ENCODE data around the gene CTSE. TPM values are rescaled to one million over a fixed set of nuclear protein-coding genes. Genes with fewer than 3 reads are reported as not detected.

CTSE gene
- total and polyA plus RNA-seq, 8 donors: 6.7 to 966 (median 138) TPM

DNA sequence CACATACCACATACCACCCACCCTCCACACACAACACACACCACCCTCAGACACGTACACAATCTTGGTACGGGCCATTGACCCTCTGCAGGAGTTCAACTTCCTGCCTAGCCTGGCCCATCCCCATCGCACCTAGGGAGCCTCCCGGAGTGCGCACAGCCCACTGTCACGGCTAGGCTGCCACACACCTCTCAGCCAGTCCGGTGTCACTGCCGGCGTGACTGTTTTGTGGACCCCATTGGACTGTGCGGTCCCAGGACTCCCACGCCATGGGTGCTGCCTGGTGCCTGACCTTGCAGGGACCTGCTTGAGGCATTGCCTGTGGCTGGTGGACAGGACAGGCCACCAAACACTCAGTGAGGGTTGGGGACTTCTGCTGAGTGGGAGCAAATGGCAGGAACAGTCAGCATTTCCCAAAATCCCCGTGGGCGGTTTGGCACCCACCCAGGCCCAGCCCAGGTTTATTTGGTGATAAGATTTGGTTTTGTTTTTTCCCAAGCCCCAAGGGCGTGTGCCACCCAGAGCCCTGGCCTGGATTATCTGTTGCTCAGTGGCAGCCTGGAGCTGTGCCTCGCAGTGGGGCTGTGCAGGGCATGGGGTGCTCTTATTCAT, 48.2 kb downstream of the CTSE start:
- TF ChIP-seq POLR2AphosphoS5 (IDR thresholded peaks at IDR 0.05) (peak in 1 of 3 donors; percentile 29), CTCF (IDR thresholded peaks at IDR 0.05) (no peak)
- H3K27me3 ChIP-seq: no peaks in the 10 kb centered on the region
- intact Hi-C loops (cut with DNase I; ENCODE audit: low total_unique reads): loop anchor here (5.0 to 10.0 kb wide), 2 partner anchors 58 to 181 kb away; no protein-coding TSS in a partner anchor
- no peak overlapping the region for H3K4me3 ChIP-seq
- no peak overlapping the region for H3K27ac ChIP-seq
- peak in 1 of 2 donors; percentile 53 for DNase-seq
- H3K9me3 ChIP-seq: no peaks in the 10 kb centered on the region
- H3K4me1 ChIP-seq: peaks cover 0 to 23% (median 12%) of the 10 kb centered on the region in 4 donors
- 48 to 66% (median 50%) methylated on average over 7 to 15 of the region's 15 CpGs for WGBS, 5 donors
- H3K36me3 ChIP-seq: peaks cover 0 to 4% (median 0%) of the 10 kb centered on the region in 4 donors

DNA sequence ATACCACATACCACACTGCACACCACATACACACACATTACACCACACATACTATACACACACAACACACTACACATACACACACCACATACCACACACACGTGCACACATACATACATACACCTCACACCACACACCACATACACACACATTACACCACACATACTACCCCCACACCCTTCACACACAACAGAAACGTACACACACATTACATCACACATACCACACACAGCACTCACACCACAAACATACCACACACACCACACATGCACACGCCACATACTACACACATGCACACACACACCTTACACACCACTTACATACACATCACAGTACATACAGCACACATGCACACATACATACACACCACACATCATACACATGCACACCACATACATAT, 49.0 kb downstream of the CTSE start:
- intact Hi-C loops (cut with DNase I; ENCODE audit: low total_unique reads): loop anchor here (5.0 to 10.0 kb wide), 2 partner anchors 57 to 180 kb away; no protein-coding TSS in a partner anchor
- DNase-seq: no peak
- H3K27me3 ChIP-seq: no peaks in the 10 kb centered on the region
- peaks cover 0 to 23% (median 12%) of the 10 kb centered on the region in 4 donors for H3K4me1 ChIP-seq
- H3K4me3 ChIP-seq: no peak overlapping the region
- no peak overlapping the region for H3K27ac ChIP-seq
- TF ChIP-seq EP300 (IDR thresholded peaks at IDR 0.05): no peak
- TF ChIP-seq POLR2A (IDR thresholded peaks at IDR 0.05): no peak
- TF ChIP-seq POLR2AphosphoS5 (IDR thresholded peaks at IDR 0.05): no peak
- no peak for TF ChIP-seq CTCF (IDR thresholded peaks at IDR 0.05)
- 79 to 86% (median 81%) methylated on average over 3 of the region's 3 CpGs for WGBS, 5 donors
- no peaks in the 10 kb centered on the region for H3K9me3 ChIP-seq
- H3K36me3 ChIP-seq: peaks cover 0 to 4% (median 0%) of the 10 kb centered on the region in 4 donors

DNA sequence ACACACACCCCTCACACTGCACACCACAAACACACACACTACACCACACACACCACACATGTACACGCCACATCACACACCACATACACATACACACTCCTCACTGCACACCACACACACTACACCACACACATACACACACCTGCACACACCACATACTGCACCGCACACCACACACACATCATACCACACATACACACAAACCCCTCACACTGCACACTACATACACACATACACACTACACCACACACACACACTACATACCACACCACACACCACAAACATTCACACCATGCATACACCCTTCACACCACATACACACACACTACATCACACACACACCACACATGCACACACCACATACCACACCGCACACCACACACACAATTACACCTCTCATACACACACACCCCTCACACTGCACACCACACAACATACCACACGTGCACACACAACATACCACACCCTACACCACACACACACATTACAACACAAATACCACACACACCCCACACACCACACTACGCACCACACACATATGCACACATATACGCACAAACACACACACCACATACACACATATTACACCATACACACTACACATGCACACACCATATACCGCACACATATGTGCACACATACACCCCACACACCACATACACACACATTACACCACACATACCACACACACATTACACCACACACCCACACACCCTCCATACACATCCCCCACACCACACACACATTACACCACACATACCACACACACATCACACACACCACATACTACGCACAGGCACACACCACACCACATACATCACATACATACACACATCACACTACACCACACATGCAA, 50.1 kb downstream of the CTSE start:
- Histone ChIP-seq H3K27me3 (no peaks in the 10 kb centered on the region), H3K9me3 (no peaks in the 10 kb centered on the region), H3K4me3 (no peak overlapping the region), H3K27ac (no peak overlapping the region), H3K4me1 (peaks cover 0 to 23% (median 12%) of the 10 kb centered on the region in 4 donors), H3K36me3 (peaks cover 0 to 2% (median 0%) of the 10 kb centered on the region in 4 donors)
- intact Hi-C loops (cut with DNase I; ENCODE audit: low total_unique reads): loop anchor here (10.0 kb wide), 1 partner anchor 179 kb away; no protein-coding TSS in a partner anchor
- WGBS, 5 donors: 93 to 97% (median 95%) methylated on average over 8 of the region's 8 CpGs
- TF ChIP-seq POLR2A (IDR thresholded peaks at IDR 0.05) (no peak), EP300 (IDR thresholded peaks at IDR 0.05) (no peak), POLR2AphosphoS5 (IDR thresholded peaks at IDR 0.05) (no peak), CTCF (IDR thresholded peaks at IDR 0.05) (no peak)
- no peak for DNase-seq

- Histone ChIP-seq H3K27me3 (no peaks in the 10 kb centered on the region), H3K4me3 (no peak overlapping the region), H3K4me1 (peaks cover 0 to 27% (median 12%) of the 10 kb centered on the region in 4 donors), H3K9me3 (no peaks in the 10 kb centered on the region), H3K36me3 (no peaks in the 10 kb centered on the region), H3K27ac (no peak overlapping the region)
- WGBS, 5 donors: 72 to 84% (median 80%) methylated on average over 11 of the region's 11 CpGs
- TF ChIP-seq CTCF (IDR thresholded peaks at IDR 0.05) (no peak), EP300 (IDR thresholded peaks at IDR 0.05) (no peak), POLR2A (IDR thresholded peaks at IDR 0.05) (no peak), POLR2AphosphoS5 (IDR thresholded peaks at IDR 0.05) (no peak)
- intact Hi-C loops (cut with DNase I; ENCODE audit: low total_unique reads): loop anchor here (10.0 kb wide), 1 partner anchor 178 kb away; no protein-coding TSS in a partner anchor
- DNase-seq: no peak
Measured at GRCh38 chr1:205972491-205973168, 51.1 kb downstream of the CTSE start.

All from stomach (tissue), 9 donors.